Gastrocnemius medialis (tissue), 4 donors: ENCODE results near the gene CCDC17. TPM values are rescaled to one million over a fixed set of nuclear protein-coding genes. Genes with fewer than 3 reads are reported as not detected.

Source experiments
- ATAC-seq, 2 donors: fragments of 150-250 bp; one replicate each; pipeline ENCODE4 v1.9.1; 2016
- DNase-seq, 2 donors: peaks; one replicate each; pipeline ENCODE4 v3.0.0-alpha.2; 2019
- H3K27ac ChIP-seq, 4 donors: fragments of 200-600 bp; sonication (generic); 1 replicate in 1 of 4; 2 replicates in 3 of 4; pipeline ENCODE4 v1.5.1; 2016 to 2018; ENCODE audit warnings: mild to moderate bottlenecking in 2 of 4, moderate library complexity in 1 of 4
- H3K27me3 ChIP-seq, 3 donors: fragments of 200-600 bp; sonication (generic) in 2 of 3; 1 replicate in 1 of 3; 2 replicates in 2 of 3; pipeline versions ENCODE4 v1.5.1 to v1.6.0; 2016 to 2019; ENCODE audit warnings: mild to moderate bottlenecking in 1 of 3, moderate library complexity in 1 of 3
- H3K36me3 ChIP-seq, 2 donors: fragments of 200-600 bp; sonication (generic) in 1 of 2; one replicate each; pipeline ENCODE4 v1.5.1; 2017 to 2018
- H3K4me1 ChIP-seq, 2 donors: fragments of 200-600 bp; sonication (generic) in 1 of 2; one replicate each; pipeline ENCODE4 v1.5.1; 2016 to 2017; ENCODE audit warnings: mild to moderate bottlenecking in 2 of 2
- H3K4me3 ChIP-seq, 4 donors: fragments of 200-600 bp; sonication (generic) in 3 of 4; 1 replicate in 1 of 4; 2 replicates in 3 of 4; pipeline ENCODE4 v1.5.1; 2016 to 2019; ENCODE audit warnings: mild to moderate bottlenecking in 2 of 4
- H3K9me3 ChIP-seq, 3 donors: fragments of 200-600 bp; sonication (generic) in 2 of 3; 1 replicate in 1 of 3; 2 replicates in 2 of 3; pipeline ENCODE4 v1.5.1; 2016 to 2019
- POLR2A ChIP-seq, 2 donors: fragments of 450-650 bp; IDR thresholded peaks; one replicate each; pipeline ENCODE4 v1.6.1; 2017; ENCODE audit warnings: antibody characterized with exemption in 2 of 2, mild to moderate bottlenecking in 2 of 2, moderate library complexity in 2 of 2
- in situ Hi-C, 4 donors: fragments of 200-750 bp; cut with MboI; loops; one replicate each; pipeline versions ENCODE4 v1.15.0 to v1.8.0; 2017; ENCODE audit warnings: low sequenced_read_pairs in 4 of 4
- intact Hi-C: fragments of 100-400 bp; cut with DNase I; formaldehyde crosslinking; loops from one replicate; pipeline ENCODE4 v1.15.1; 2023; ENCODE audit warnings: low total_unique reads
- total RNA-seq, 4 donors: library from RNA; depleted of rRNA; stranded (reverse); fragments of >200 nt; gene quantifications; one replicate each; pipeline versions ENCODE4 v1.1.0 to v1.2.3, GENCODE V29; 2016
- TF ChIP-seq, protein P1 (sequence below), 5 experiments: fragments of 450-650 bp in 3 of 5; fragments of 200-600 bp in 2 of 5; sonication (generic) in 2 of 5; IDR thresholded peaks in 4 of 5; conservative IDR thresholded peaks in 1 of 5; 1 replicate in 4 of 5; 2 replicates in 1 of 5; pipeline ENCODE4 v1.5.1; 2016 to 2019; ENCODE audit warnings: antibody characterized with exemption in 5 of 5, mild to moderate bottlenecking in 3 of 5, moderate library complexity in 3 of 5

The CCDC17 gene
- total RNA-seq, 4 donors from 2014 or later, result 0.12 to 6.9 (median 0.60) TPM

DNA sequence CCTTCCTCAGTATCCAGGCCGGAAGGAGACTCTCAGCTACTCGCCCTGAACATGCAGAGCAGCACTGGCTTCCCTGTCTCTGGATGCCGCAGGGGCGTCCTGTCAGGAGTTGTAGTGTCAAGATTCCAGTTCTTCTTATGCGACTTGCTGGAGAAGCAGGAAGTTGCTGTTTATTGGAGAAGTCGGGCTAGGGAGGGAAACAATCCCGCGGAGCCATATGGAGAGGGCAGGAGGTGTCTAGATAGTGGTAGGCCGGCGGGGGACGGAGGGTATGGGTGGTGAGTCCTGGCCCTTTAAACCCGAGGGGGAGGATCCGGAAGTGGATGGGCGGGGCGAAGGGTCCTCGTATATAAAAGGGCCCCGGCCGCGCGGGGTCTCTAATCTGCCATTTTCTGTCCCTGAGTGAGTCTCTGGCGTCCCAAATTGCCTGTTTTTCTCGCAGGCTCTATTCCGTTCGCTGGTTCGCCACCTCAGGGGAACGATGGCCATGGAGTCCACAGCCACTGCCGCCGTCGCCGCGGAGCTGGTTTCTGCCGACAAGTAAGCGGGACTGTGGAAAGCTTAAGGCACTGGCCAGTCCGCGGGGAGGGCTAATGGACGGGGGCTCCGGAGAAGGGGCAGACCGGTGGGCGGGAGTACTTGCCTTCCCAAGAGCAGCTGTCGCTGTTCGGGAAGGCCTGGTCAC is 40.0 kb downstream of the CCDC17 start, which contains the start of gene NASP:
Gene NASP, plus strand, starts transcription at position 376 of the 685 bp plus-strand sequence. Its CDS starts 106 bp downstream, at position 482.
- in situ Hi-C loops, result loop anchor here in 1 of 4 donors (25.0 kb wide), 1 partner anchor 103 kb away; the partner anchor contains the start of genes GPBP1L1 and TMEM69
- peaks cover 22 to 23% of the 10 kb centered on the region in 2 donors for H3K4me1 ChIP-seq
- TF ChIP-seq, protein P1, sequence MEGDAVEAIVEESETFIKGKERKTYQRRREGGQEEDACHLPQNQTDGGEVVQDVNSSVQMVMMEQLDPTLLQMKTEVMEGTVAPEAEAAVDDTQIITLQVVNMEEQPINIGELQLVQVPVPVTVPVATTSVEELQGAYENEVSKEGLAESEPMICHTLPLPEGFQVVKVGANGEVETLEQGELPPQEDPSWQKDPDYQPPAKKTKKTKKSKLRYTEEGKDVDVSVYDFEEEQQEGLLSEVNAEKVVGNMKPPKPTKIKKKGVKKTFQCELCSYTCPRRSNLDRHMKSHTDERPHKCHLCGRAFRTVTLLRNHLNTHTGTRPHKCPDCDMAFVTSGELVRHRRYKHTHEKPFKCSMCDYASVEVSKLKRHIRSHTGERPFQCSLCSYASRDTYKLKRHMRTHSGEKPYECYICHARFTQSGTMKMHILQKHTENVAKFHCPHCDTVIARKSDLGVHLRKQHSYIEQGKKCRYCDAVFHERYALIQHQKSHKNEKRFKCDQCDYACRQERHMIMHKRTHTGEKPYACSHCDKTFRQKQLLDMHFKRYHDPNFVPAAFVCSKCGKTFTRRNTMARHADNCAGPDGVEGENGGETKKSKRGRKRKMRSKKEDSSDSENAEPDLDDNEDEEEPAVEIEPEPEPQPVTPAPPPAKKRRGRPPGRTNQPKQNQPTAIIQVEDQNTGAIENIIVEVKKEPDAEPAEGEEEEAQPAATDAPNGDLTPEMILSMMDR (IDR thresholded peaks at IDR 0.05 in 4 of 5, conservative IDR thresholded peaks at IDR 0.05 in 1 of 5), result peak in 1 of 5 experiments; percentile 8
- peak; percentile 91 to 97 for TF ChIP-seq POLR2A (IDR thresholded peaks at IDR 0.05)
- H3K27ac ChIP-seq, result peak within 1 kb of the TSS; percentile 92 to 99 (median 96)
- peak within 1 kb of the TSS; percentile 82 to 97 (median 94) for H3K4me3 ChIP-seq
- peak; percentile 83 to 85 for ATAC-seq
- peak; percentile 83 to 88 for DNase-seq
- no peaks in the 10 kb centered on the region for H3K36me3 ChIP-seq
- no peaks in the 10 kb centered on the region for H3K27me3 ChIP-seq
- H3K9me3 ChIP-seq, result no peaks in the 10 kb centered on the region
- intact Hi-C loops, result loop anchor here (1.0 to 10.0 kb wide), 2 partner anchors 102 to 551 kb away; partner anchors contain the start of genes GPBP1L1 and PIK3R3

DNA sequence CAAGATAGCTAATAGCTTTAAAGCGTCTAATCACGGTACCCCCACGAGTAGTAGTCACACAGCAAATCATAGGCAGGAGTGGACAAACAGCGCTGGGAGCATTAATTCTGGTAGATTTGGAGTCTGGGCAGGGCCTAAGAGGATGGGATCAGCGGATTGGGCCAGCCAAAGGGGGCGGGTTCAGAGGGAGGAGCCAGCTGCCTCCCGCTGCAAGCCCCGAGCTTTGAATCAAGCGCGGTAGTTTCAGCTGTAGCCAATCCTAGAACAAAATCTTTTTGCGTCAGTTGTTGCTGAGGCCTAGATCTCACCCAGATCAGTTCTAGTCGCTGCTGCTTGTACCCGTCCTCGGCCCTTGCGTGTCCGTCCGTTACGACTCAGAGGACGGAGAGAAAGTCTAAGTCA is 40.6 kb downstream of the CCDC17 start:
- DNase-seq, result peak; percentile 95 to 96
- H3K27ac ChIP-seq, result peak overlapping the region; percentile 92 to 99 (median 96)
- peaks cover 22 to 23% of the 10 kb centered on the region in 2 donors for H3K4me1 ChIP-seq
- intact Hi-C loops, result loop anchor here (1.0 to 10.0 kb wide), 2 partner anchors 103 to 552 kb away; partner anchors contain the start of genes GPBP1L1 and PIK3R3
- no peaks in the 10 kb centered on the region for H3K9me3 ChIP-seq
- no peaks in the 10 kb centered on the region for H3K36me3 ChIP-seq
- peak overlapping the region; percentile 82 to 97 (median 94) for H3K4me3 ChIP-seq
- in situ Hi-C loops, result loop anchor here in 1 of 4 donors (25.0 kb wide), 1 partner anchor 104 kb away; the partner anchor contains the start of genes GPBP1L1 and TMEM69
- ATAC-seq, result peak; percentile 92 to 96
- TF ChIP-seq, protein P1 (IDR thresholded peaks at IDR 0.05 in 4 of 5, conservative IDR thresholded peaks at IDR 0.05 in 1 of 5), result no peak
- TF ChIP-seq POLR2A (IDR thresholded peaks at IDR 0.05), result no peak
- H3K27me3 ChIP-seq, result no peaks in the 10 kb centered on the region

GRCh38 chr1:45574105-45574626 is 49.7 kb downstream of the CCDC17 start:
- no peak for ATAC-seq
- no peak for DNase-seq
- no peak overlapping the region for H3K4me3 ChIP-seq
- H3K27ac ChIP-seq, result no peak overlapping the region
- no peaks in the 10 kb centered on the region for H3K4me1 ChIP-seq
- intact Hi-C loops (loop anchor here (5.0 kb wide), 1 partner anchor 562 kb away; the partner anchor contains the start of genes HECTD3 and UROD), in situ Hi-C loops (loop anchor here in 3 of 4 donors (5.0 to 25.0 kb wide), 3 partner anchors 67 to 562 kb away; partner anchors contain the start of genes HECTD3 (in 1 of the 3) and UROD (in 1 of the 3))
- TF ChIP-seq, protein P1 (IDR thresholded peaks at IDR 0.05 in 4 of 5, conservative IDR thresholded peaks at IDR 0.05 in 1 of 5), result no peak
- TF ChIP-seq POLR2A (IDR thresholded peaks at IDR 0.05), result no peak
- no peaks in the 10 kb centered on the region for H3K9me3 ChIP-seq
- H3K36me3 ChIP-seq, result no peaks in the 10 kb centered on the region
- no peaks in the 10 kb centered on the region for H3K27me3 ChIP-seq

GRCh38 chr1:45573231-45573804 is 50.5 kb downstream of the CCDC17 start:
- no peaks in the 10 kb centered on the region for H3K9me3 ChIP-seq
- intact Hi-C loops (loop anchor here (5.0 kb wide), 1 partner anchor 561 kb away; the partner anchor contains the start of genes HECTD3 and UROD), in situ Hi-C loops (loop anchor here in 3 of 4 donors (5.0 to 25.0 kb wide), 3 partner anchors 66 to 561 kb away; partner anchors contain the start of genes HECTD3 (in 1 of the 3) and UROD (in 1 of the 3))
- no peak overlapping the region for H3K27ac ChIP-seq
- TF ChIP-seq, protein P1 (IDR thresholded peaks at IDR 0.05 in 4 of 5, conservative IDR thresholded peaks at IDR 0.05 in 1 of 5), result no peak
- TF ChIP-seq POLR2A (IDR thresholded peaks at IDR 0.05), result no peak
- no peaks in the 10 kb centered on the region for H3K4me1 ChIP-seq
- H3K27me3 ChIP-seq, result no peaks in the 10 kb centered on the region
- no peak overlapping the region for H3K4me3 ChIP-seq
- ATAC-seq (no peak), DNase-seq (no peak)
- peaks cover 0 to 5% of the 10 kb centered on the region in 2 donors for H3K36me3 ChIP-seq
